GM18499 (cell line): ENCODE data around the gene TAGLN.

Experiments used
- ATAC-seq: cut with Tn5 transposase; IDR thresholded peaks from one replicate; pipeline ENCODE4 v1.9.1; 2021; ENCODE audit warnings: moderate number of reproducible peaks; ENCODE audit not compliant: insufficient read depth, unreplicated experiment

TAGLN gene

DNA sequence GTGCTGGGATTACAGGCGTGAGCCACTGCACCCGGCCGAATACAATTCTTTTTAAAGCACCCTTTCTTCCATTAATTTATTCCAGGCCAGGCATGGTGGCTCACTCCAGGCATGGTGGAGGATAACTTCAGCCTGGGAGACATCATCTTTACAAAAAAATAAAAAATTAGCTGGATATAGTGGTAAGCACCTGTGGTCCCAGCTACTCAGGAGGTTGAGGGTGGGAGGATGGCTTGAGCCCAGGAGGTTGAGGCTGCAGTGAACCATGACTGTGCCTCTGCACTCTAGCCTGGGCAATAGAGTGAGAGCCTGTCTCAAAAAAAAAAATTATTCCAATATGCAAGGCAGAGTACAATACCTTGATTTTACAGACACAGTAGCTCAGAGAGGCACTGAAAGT is 11.4 kb downstream of the TAGLN start:
- no peak for ATAC-seq

DNA sequence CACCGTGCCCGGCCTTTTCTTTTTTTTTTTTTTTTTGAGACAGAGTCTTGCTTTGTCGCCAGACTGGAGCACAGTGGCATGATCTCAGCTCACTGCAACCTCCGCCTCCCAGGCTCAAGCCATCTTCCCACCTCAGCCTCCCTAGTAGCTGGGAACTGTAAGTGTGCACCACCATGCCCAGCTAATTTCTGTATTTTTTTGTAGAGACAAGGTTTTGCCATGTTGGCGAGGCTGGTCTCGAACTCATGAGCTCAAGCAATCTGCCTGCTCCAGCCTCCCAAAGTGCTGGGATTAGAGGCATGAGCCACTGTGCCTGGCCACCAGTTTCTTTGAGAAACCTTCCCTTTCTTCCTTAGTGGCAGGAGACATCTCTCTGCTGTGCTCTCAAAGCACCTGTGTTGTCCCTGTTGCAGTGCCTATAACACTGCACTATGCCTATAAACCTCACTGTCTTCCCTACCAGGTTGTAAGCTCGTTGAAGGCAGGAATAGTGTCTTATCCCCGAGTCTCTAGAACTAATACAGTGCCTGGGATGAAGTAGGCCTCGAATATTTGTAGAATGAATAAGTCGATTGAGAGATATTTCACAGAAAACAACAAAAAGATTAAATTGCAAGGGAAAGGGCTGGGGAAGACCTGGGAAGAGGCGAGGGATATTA is 13.7 kb downstream of the TAGLN start:
- ATAC-seq: no peak

DNA sequence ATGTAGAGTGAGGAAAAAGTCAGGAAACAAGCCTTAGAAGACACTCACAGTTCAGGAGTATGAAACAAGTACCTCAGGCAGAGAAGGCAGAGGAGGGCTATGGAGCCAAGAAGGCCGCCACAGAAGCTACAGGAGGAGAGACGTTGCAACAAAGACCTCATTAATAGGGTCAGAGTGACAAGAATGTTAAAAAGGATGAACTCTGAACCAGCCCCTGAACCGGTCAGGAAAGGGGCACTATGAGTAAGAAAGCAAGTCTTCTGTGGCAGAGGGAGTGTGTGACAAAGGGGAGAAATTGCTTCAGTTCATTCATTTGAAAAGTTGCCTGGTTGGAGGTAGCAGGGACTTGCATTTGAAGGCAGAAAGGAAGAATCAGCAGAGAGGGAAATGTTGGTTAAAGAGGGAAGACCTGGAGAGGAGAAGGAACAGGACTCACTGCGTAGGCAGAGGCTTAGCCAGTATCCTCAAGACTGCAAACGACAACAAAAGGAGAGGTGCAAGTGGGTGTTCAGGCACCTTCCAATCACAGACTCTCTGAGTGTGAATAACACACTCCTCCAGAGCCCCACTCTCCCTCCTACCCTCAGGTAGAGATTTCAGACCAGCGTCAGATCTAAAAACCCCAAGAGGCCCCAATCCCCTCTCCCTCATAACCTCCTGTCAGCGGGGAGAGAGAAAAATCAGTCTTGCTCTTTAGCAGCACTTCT is 15.4 kb downstream of the TAGLN start:
- no peak for ATAC-seq

DNA sequence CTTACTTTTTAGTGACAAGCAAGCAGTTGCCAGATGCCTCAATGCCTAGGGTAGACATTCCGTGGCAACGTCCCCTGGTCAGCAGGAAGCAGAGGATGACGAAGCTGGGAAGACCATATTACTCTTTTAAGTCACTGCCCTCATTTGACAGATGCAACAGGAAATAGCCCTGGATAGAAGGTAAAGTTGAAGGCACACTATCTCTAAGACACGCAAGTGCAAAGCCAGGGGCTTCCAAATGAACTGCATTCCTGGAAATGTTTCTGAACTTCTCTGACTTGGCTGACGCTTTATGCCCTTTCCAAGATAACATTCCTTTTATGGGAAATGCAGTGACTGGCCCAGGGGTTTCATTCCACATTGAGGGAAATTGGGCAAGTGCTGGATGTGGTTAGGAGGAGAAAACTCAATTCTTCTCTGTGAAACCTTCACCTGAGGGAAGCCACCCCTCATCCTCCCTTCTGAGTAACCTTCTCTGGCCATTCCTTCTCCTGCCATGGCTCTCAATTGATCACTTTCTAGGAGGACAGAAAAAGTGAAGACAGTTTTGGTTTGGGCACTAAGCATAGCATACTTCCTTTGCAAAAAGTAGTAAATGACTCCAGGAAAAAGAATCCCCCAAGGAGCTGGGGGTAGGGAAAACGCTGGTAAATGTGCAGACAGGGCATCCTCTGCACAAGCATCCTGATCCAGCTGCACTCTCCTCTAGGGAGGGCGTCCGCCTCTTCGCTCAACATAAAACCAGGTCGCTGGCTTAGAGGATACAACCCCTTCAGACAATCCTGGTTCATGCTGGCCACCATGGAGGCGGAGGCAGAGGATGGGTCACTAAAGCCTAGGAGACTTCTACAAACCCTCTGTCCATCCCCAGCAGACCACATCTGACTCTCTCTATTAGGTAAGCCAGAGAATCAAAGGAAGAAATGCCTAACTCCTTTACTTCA is 18.2 kb downstream of the TAGLN start:
- no peak for ATAC-seq

DNA sequence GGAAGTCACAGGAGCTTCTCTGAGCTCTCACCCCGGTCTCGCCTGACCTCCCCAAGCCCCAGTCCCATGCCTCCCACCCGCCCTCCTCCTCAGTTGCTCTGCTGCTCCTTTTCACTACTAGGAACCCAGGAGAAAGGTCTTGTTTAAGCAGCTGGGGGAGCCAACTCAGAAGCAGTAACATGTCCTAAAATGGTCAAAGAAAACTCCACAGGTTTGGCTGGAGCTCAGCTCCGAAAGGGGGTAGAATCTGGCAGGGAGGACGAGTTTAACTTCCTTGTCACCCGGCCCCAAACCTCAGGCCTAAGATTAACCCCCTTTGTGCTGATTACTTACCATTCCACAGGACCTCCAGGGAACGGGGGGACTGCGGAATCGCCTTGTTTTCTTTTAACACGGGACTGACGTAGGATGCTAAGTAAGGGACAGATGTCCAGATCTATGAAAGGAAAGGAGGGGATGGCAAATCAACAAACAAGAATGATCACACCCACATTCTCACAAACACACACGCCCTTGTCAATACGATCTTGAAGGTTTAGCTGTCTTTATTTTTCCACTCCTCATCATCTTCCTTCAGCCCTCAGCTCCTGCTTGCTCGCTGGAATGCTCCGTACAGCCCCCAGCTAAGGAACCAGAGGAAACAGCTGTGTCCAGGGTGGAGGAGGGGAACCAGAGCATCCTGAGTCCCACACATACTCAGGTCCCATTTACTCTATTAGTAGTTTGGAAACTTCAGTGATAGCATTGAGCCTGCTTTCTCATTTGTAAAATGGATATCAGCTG is 19.2 kb downstream of the TAGLN start:
- no peak for ATAC-seq

DNA sequence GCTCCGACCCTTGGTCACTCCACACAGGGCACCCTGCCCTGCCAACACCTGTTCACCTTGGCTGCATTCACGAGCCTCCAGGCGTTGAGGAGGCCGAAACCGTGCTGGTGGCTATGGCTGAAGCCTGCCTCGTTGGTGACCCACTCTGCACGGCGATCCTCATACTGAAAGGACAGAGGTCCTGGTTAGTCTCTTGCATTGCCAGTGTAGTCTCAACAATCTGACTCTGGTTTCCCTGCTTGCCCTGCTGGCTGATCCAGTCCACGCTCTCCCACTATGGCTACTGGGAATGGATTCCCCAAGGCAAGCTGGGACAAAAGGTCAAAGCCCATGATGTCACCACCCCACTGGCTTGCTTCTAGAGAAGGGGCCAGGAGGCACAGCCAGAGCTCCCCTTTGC is 19.8 kb downstream of the TAGLN start:
- ATAC-seq: no peak

DNA sequence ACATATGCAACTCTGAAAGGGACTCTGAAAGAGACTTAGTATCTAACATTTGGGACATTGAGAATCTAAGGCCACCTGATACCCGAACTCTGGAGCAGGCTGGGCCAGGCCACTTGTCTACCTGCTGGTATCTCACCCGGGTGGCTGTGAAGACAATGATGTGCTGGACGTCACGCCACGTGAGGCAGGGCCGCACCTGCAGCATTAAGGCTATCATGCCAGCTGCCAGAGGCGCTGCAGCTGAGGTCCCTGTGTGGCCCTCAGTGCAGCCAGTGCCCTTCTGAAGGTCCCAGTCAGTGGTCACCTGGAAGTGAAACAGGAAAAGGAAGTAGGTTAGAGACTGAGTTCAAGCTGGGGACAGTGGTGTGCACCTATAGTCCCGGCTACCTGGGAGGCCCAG is 20.3 kb downstream of the TAGLN start:
- no peak for ATAC-seq

DNA sequence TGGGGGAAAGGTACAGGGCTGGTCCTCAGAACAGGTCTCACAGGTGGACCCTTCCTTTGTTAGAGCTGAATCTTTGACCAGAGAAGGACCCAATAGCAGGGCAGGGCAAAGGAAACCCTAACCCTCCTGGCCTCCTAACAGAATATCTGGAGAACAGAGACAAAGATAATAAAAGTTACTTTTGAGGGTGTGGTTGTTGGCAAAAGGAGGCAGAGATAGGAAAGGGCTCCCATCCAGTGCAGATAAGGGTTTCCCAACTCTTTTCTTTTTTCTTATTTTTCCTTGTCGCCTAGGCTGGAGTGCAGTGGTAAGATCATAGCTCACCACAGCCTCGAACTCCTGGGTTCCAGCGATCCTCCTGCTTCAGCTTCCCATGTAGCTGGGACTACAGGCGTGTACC is 20.8 kb downstream of the TAGLN start:
- ATAC-seq: no peak

DNA sequence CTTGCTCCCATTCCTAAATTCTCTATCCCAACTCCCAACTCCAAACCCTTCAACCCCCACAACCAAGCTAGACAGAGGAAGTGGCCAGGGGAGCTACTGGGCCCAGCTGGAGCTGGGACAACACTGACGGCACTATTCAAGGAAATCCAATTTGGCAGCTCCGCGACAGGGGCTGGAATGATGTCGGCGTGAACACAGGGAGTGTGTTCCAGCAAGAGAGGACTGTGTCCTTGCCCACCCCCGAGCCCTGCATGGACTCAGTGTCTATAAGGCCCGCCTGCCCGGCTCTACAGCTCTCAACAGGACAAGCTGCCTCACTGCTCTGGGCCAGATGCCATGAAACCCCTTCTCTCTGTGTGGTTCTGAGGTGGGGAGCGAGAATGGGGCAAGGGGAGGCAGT is 21.4 kb downstream of the TAGLN start:
- no peak for ATAC-seq

DNA sequence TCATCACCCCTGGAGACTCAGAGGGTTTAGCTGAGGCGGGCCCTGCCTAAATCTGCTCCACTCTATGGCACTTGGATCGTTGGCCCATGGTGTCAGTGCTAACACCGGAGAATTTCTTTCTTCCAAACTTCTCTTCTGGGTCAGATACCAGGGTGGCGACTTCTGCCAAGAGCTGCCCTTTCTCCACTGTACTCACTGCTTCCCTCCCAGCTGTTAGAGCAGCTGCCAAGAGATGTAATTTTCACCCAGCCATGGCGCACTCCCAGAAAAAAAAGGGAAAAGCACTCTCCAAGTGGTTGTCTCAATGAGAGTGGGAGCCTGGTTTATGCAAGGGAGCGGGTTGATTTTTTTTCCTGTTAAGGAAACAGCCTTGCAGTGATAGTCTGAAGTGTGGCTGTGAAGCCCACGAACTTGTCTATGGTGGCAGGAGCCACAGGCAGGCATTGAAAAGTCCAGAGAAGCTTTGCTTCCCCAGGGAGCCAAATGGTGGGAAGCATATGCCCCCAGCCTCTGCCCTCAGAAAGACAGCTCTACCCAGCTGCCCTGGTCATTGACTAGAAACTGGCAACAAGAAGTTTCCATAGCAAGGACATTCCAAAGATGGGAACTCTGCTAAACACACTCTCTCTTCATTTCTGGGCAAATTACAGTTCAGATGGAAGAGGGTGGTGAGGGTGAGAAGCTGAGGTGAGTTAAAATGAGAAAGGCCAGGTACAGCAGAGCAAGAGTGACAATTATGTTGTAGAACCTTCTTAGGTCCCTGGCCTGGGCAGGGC is 22.0 kb downstream of the TAGLN start:
- no peak for ATAC-seq

DNA sequence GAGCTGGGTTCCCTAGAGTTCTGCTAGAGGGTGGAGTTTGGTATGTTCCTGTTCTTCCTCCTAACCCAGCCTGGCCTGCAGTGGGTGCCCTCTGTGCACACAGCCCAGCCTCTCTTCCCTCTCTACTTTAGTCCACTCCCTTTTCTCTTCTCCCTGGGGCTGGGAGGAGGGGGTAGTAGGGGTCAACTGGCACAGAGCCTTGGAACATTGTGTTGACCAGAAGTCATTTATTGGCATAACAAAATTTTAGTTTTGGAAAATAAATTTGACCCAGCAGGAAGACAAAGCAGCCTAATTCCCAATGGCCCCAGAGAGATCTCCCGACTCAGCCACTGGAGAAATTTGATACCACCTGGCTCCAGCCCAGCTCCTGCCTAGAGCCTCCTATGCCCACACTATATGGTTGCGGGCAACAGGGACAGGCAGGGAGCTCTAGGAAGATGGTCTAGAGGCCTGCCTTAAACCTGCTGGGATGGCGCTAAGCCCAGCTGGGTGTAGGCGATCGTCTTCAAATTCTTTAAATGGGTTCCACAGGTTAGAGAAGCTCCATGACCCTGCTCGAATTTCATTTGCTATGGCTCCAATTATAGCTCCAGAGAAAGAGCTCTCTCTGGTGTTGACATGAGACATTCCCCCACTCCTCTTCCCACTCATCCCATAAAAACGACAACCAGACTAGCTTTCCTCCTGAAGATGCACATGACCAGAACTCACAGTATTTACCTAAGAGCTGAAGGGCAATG is 22.8 kb downstream of the TAGLN start:
- no peak for ATAC-seq

DNA sequence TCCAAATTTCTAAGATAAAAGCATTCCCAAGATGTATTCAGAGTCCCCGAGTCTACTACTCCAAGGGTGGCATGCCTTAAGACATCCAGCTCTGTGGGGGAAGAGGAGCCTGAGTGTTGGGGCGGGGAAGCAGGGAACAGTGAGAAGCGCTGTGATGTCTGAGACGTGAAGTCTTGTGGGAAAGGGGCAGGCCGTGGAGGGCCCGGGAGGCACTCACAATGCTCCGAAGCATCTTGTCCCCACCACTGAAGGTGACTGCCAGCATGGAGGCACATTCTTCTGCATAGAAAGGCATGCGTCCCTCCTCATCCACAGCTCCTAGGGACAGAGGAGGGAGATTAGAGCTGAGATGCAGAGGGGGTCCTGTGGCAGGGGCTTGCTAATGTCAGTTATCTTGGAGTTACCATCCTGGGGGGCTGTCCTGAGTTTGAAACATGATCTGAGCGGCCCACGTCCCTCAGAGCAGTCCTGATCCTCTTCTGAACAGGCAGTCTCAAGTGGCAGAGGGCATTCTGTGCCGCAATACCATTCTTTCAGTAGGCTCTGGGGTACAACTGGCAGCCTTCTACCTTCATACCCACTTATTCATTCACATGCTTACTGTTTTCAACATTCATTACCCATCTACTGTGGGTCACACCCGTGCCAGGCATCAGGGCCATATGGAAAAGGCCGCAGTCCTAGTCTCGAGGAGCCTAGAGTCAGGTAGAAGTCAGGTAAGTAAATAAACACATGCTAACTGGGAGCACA is 24.0 kb downstream of the TAGLN start:
- ATAC-seq: no peak

DNA sequence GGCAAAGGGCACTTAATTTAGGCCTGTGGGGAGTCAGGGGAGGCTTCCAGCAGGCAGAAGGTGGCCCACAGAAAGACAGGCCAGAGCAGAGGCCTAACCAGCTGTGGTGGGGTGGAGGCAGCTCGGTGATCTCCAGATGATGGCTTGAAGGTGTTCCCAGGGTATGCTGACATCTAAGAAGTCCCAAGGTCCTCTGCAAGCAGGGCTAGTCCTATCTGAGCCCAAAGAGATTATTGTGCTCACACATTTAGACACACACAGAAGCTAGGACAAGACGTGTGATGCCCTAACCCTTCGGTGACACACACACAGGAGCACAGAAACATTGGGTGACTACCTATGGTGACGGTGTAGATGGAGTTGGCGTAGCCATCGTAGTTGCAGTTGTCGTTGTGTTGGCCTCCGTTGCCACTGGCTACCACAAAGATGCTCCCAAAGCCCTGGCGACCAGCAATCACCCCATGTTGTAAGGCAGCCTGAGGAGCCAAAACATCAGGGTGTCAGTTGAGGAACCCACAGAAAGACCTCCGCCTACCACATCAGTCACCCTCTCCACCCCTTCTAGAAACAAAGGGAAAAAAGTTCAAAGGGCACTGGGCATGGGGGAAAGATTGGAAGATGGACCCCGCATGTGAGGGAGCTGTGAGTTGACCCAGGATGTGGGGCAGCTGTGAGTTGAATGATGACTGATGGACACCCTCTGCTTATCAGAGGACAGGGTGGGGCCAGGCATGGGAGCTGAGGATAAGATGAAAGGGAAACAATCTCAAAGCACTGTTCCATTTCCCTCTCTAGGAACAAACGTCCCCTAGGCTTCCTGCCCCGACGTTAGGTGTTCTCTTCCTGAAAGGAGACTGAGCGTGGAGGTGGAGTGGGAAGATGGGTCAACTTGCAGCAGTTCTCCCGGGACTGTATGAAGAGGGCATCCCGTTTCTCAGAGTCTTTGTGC is 24.8 kb downstream of the TAGLN start:
- ATAC-seq: no peak

DNA sequence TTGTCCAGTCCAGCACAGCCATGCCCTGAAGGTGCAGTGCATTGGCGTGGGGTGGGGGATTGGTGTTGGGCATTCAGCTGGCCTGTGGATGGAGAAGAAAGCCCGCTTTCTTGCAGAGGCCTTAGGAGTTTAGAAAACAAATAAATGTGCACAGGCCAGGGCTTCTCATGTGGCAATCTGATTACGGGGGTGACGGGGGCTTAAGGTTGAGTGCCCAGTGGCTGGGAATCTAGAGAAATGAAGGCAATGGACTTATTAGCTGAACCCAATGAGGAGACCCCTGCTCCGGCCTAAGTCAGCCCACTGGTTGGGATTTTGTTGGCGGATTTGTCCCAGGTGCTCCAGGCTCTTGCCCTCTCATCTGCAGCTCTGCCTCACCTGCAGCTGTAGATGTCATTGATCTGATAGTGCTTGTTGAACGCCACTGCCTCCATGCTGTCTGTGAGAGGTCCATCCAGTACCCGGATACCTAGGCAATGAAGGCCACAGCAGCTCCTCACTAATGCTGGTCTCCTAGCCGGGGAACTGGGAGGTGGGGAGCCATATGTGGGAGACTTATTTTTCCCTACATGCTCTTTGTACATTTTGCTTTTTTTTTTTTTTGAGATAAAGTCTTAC is 26.5 kb downstream of the TAGLN start:
- ATAC-seq: no peak

DNA sequence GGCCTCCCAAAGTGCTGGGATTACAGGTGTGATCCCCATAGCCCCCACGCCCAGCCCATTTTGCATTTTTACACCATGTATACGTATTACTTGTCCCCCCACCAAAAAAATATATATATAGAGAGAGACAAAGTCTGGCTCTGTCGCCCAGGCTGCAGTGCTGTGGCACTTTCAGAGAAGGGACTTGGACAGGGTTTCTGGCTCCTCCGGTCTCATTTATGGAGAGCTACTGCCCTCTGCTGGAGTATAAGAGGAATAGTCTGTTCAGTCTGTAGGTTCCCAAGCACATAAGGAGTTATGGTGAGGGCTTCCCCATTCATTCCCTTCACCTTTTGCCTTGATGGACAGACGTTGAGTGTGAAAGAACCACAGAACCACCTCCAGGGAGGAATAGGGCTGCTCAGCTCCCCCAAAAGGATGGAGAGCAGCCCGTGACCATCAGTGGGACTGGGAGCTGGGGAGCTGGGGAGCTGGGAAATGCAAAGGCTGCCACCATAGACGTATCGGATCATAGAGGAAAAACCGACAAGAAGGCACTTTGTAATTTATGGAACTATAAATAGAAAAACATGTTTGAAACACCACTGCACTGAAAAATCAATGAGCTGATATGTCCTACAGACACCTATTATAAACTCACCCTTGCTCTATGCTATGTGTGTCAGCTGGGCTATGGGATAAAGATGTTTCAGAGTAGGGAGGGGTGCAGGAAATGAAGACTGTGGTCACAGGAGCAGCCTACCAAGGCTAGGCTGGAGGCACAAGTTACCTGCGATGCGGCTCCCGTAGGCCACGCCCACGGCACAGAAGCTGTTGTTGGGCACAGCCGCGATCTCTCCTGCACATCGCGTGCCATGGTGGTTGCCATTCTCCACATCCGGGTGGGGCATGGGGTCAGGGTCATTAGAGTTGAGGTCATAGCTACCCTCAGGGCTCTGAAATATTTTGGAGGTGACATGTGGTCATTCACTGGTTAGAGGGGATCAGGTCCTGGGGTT is 27.5 kb downstream of the TAGLN start:
- no peak for ATAC-seq

DNA sequence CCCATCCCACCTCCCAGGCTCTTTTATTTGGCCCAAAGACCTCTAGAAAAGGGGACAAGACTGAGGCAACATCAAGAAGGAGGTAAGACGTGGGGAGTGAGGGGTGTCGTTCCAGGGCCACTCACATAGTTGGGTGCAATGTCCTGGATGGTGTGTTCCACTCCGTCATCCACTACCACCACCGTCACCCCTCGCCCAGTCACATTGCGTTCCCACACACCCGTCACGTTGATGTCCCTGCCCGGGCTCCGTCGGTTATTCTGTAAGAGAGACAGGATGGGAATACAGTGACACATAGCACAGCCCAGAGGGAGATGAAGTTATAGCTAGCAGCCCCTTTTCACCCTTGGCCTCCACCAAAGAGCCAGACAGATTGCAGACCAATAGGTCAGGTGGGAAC is 28.9 kb downstream of the TAGLN start:
- ATAC-seq: no peak
